Lung (tissue), 12 donors: Measurements from ENCODE around the gene PDZD2. TPM values are rescaled to one million over a fixed set of nuclear protein-coding genes. Genes with fewer than 3 reads are reported as not detected.

Experiments used
- ATAC-seq: fragments of 200-7000 bp; cut with Tn5 transposase; one replicate; pipeline ENCODE4 v1.9.1; 2020; ENCODE audit warnings: moderate number of reproducible peaks; ENCODE audit not compliant: insufficient read depth, low FRiP score
- DNase-seq, 3 donors: peaks; one replicate each; pipeline ENCODE4 v3.0.0-alpha.2; 2013 to 2017
- H3K27ac ChIP-seq, 2 donors: one replicate each; pipeline ENCODE4 v1.5.1; 2013; ENCODE audit warnings: mild to moderate bottlenecking in 2 of 2, moderate library complexity in 2 of 2, control low read depth in 1 of 2, inconsistent platforms in 1 of 2, low read depth in 1 of 2, low read length in 1 of 2
- H3K27me3 ChIP-seq, 3 donors: one replicate each; pipeline ENCODE4 v1.5.1; 2013; ENCODE audit warnings: low read length in 2 of 3; ENCODE audit not compliant: control insufficient read depth in 3 of 3, insufficient read depth in 3 of 3
- H3K36me3 ChIP-seq, 4 donors: one replicate each; pipeline ENCODE4 v1.5.1; 2013; ENCODE audit warnings: low read length in 4 of 4, mild to moderate bottlenecking in 1 of 4, moderate library complexity in 1 of 4; ENCODE audit not compliant: control insufficient read depth in 4 of 4, insufficient read depth in 4 of 4
- H3K4me1 ChIP-seq, 5 donors: one replicate each; pipeline ENCODE4 v1.5.1; 2013; ENCODE audit warnings: low read length in 5 of 5, mild to moderate bottlenecking in 2 of 5, moderate library complexity in 1 of 5; ENCODE audit not compliant: control insufficient read depth in 5 of 5, insufficient read depth in 5 of 5
- H3K4me3 ChIP-seq: one replicate; pipeline ENCODE4 v1.5.1; 2013; ENCODE audit warnings: mild to moderate bottlenecking, control low read depth, moderate library complexity
- H3K9ac ChIP-seq, 2 donors: one replicate each; pipeline ENCODE4 v1.5.1; 2013; ENCODE audit warnings: low read length in 2 of 2, control low read depth in 1 of 2; ENCODE audit not compliant: insufficient read depth in 1 of 2
- H3K9me3 ChIP-seq, 4 donors: one replicate each; pipeline ENCODE4 v1.5.1; 2013; ENCODE audit warnings: low read length in 3 of 4, mild to moderate bottlenecking in 1 of 4, moderate library complexity in 1 of 4; ENCODE audit not compliant: control insufficient read depth in 4 of 4, insufficient read depth in 3 of 4
- CTCF ChIP-seq: IDR thresholded peaks from 2 replicates; pipeline ENCODE4 v1.5.1; 2012; ENCODE audit warnings: mild to moderate bottlenecking; ENCODE audit errors: control extremely low read depth, extremely low read depth
- WGBS, 2 donors: extraction: QIAGEN DNeasy Blood & Tissue Kit; methylation state at CpG; one replicate each; pipeline ENCODE4 v1.1.7; 2013; 5-methylcytosine and 5-hydroxymethylcytosine counted together
- polyA plus RNA-seq, 2 donors: library from polyadenylated mRNA; stranded (reverse); fragments of 200-250 nt; gene quantifications; one replicate each; pipeline ENCODE4 v1.2.1, GENCODE V29; 2013
- total RNA-seq, 2 donors: library from RNA; depleted of rRNA in 1 of 2; stranded (reverse); fragments of >200 nt in 1 of 2; gene quantifications; one replicate each; pipeline ENCODE4 v1.2.1, GENCODE V29; 2014 to 2021
- donor health status: control.
- donor health status: control.
- donor health status: Bipolar disorder and iron deficiency.
- donor health status: healthy.
- donor health status: DM: yes; HTN: yes; CAD: no.

Gene PDZD2
- total and polyA plus RNA-seq, 4 donors: 9.2 to 56.3 (median 24.8) TPM

GRCh38 chr5:32088214-32088613 lies 449.3 kb downstream of the PDZD2 start:
- TF ChIP-seq CTCF: no peak
- peaks cover 0 to 40% (median 0%) of the 10 kb centered on the region in 4 donors for H3K36me3 ChIP-seq

GRCh38 chr5:32089146-32090000 lies 450.4 kb downstream of the PDZD2 start:
- no peak overlapping the region for H3K27ac ChIP-seq
- no peaks in the 10 kb centered on the region for H3K27me3 ChIP-seq
- H3K9ac ChIP-seq: no peak overlapping the region
- peaks cover 0 to 40% (median 0%) of the 10 kb centered on the region in 4 donors for H3K36me3 ChIP-seq
- DNase-seq: no peak
- no peak for TF ChIP-seq CTCF
- no peaks in the 10 kb centered on the region for H3K9me3 ChIP-seq
- WGBS, 2 donors: 90 to 94% methylated on average over 30 of the region's 30 CpGs
- peaks cover 0 to 2% (median 0%) of the 10 kb centered on the region in 5 donors for H3K4me1 ChIP-seq
- no peak for ATAC-seq
- no peak overlapping the region for H3K4me3 ChIP-seq

More at GRCh38 chr5:32088214-32088613, 449.3 kb downstream of the PDZD2 start:
- Histone ChIP-seq H3K27ac (no peak overlapping the region), H3K9ac (no peak overlapping the region), H3K9me3 (no peaks in the 10 kb centered on the region), H3K27me3 (no peaks in the 10 kb centered on the region), H3K4me3 (no peak overlapping the region), H3K4me1 (peaks cover 0 to 2% (median 0%) of the 10 kb centered on the region in 5 donors)
- 88 to 89% methylated on average over 12 of the region's 12 CpGs for WGBS, 2 donors
- ATAC-seq (no peak), DNase-seq (no peak)

GRCh38 chr5:32090026-32090754 lies 451.3 kb downstream of the PDZD2 start:
- DNase-seq (no peak), ATAC-seq (no peak)
- Histone ChIP-seq H3K4me1 (peaks cover 0 to 3% (median 2%) of the 10 kb centered on the region in 5 donors), H3K9me3 (no peaks in the 10 kb centered on the region), H3K27me3 (no peaks in the 10 kb centered on the region), H3K27ac (no peak overlapping the region), H3K9ac (no peak overlapping the region), H3K4me3 (no peak overlapping the region), H3K36me3 (peaks cover 0 to 40% (median 0%) of the 10 kb centered on the region in 4 donors)
- TF ChIP-seq CTCF: no peak
- WGBS, 2 donors: 93% methylated on average over 24 of the region's 24 CpGs
